Measurements from ENCODE around the gene NOG.

NOG gene

DNA sequence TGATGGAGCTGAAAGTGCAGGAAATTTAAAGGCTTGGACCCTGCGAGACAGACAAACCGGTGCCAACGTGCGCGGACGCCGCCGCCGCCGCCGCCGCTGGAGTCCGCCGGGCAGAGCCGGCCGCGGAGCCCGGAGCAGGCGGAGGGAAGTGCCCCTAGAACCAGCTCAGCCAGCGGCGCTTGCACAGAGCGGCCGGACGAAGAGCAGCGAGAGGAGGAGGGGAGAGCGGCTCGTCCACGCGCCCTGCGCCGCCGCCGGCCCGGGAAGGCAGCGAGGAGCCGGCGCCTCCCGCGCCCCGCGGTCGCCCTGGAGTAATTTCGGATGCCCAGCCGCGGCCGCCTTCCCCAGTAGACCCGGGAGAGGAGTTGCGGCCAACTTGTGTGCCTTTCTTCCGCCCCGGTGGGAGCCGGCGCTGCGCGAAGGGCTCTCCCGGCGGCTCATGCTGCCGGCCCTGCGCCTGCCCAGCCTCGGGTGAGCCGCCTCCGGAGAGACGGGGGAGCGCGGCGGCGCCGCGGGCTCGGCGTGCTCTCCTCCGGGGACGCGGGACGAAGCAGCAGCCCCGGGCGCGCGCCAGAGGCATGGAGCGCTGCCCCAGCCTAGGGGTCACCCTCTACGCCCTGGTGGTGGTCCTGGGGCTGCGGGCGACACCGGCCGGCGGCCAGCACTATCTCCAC, at the start of gene NOG:
Gene NOG (plus strand): TSS at position 54 of the 674 bp plus-strand sequence. CDS start 525 bp downstream, at position 579.
- peak; percentile 73 for DNase-seq

DNA sequence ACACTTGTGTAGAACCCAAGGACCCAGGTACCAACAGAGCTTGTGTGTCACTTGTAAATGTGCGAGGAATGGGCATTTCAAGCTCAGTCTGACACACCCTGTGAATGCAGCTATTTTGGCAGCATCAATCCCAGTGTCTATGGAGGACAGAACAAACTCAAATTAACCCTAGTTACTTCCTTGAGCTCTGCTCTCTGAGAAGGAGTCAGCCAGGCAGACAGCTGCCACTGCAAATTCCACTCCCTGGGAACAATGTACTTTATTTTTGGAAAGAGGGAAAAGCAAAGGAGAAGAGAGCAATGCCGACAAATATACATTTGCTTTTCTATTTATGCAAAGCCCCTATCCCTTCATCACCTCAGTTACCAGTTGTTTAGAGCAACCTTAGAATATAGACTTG, 48.4 kb upstream of the NOG start:
- no peak for DNase-seq

- no peak for DNase-seq
These were observed 47.6 kb upstream of the NOG start for GRCh38 chr17:56545930-56546329.

DNA sequence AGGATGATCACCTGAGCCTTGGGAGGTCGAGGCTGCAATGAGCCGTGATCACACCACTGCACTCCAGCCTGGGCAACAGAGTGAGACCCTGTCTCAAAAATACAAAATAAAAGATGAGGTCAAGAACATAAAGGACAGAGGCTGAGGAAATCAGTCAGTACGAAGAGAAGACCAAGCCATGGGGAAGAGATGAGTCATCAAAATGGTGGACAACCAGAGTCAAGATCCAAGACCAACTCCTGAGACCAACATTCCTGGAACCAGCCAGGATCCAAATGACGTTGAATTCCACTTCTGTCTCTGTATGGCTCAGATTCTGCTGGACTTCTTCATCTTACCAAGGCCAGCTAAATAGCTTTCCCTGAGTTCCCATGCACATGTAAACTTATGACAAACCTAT, 44.8 kb upstream of the NOG start:
- DNase-seq: no peak

DNA sequence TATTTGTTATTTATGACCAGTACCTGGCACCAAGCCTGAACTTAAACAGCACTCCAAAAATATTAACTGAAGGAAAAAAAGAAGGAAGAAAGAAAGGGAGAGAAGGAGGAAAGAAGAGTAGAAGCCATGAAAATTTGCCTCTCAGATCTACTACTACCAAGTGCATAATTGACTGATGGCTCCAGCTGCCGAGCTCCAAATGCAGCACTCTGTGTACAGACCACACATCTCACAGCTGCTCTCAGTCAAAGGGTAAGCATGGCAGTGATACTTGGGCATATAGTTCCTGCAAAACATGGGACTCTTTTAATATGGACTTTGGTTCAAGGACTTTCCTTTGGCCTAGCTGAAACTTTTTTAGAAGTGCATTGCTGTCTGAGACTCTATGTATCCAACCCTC, 44.0 kb upstream of the NOG start:
- DNase-seq: no peak

DNA sequence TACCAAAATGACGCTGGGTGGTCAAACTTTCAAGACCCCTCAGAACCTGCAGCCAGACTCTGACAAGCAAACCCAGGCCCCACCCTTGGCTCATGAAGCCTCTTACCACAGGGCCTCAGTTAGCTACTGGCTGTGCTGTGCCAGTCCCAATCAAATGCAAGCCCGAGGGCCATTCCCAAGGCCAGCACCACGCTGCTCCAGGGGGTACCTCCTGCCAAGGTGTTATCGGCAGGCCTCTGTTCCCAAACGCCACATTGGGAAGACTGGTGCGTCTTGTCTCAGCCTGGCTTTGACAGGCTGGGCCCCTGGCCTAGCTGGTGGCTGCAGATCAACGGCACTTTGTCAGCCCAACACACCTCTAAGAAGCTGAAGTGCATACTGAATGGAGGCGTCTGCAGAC, 35.8 kb upstream of the NOG start:
- no peak for DNase-seq

DNA sequence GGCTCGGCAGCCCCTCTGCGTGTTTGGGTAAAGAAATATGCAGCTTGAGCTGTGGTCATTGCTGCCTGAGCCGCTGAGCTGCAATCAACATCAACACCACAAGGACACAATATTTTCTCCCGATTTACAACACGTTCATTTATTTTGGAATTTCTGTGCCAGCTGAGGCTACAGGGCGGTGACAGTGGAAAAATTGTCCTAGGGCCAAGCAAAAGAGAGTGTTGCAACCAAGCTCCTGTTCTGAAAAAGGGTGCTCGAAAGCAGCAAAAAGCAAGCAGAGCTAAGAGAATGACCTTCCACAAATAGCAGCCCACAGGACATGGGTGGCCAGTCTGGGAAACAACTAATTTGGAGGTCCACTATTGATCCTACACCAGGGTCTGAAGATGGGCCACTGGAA, 35.4 kb upstream of the NOG start:
- no peak for DNase-seq

DNA sequence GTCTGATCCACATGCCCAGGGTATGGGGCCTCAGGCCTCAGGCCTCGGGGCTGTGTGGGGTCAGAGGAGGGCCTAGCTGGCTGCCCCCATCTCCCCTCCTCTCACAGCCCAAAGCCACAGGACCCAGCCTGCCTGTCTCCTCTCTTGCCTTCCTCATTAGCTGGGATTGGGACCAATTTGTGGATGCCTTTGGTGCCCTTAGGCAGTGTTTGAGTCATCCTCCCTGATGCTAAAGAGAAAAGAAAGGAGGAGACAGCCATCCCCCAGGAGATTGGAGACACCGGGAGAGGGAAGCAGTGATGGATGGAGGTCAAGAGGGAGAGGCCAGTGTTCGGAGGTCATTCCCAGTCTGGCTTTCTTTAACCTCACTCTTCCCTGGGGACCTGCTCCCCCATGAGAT, 23.3 kb upstream of the NOG start:
- no peak for DNase-seq

- no peak for DNase-seq
These were observed 22.0 kb upstream of the NOG start for GRCh38 chr17:56571456-56571855.

DNA sequence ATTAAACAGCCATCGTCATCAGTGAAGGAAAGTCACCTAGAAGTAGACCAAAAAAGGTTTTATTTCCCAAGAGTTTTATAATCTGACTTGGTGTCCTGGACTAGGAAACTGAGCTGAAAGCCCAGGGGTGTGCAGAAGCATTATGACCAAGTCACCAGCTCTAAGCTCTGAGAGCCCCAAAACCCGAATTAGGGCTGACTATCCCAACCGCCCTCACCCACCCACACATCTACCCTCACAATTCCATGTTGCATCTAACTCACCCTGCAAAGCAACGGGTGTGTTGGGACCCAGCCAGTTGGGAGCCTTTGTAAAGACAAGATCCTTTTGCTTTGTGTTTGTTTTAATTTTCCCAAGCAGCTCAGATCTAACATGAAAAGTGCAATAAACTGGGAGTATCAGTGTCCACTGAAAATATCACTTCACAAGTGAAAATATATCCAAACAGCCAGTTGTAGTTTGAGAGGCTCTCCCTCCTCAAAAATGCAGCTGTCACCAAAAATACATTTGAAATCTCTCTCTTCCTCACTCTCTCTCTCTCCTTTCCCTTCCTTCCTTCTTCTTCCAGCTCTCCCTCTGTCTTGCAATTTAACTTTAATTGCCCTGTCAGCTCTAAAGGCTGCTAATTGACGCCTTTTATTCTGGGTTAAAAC, 16.2 kb upstream of the NOG start:
- DNase-seq: no peak

- no peak for DNase-seq
These were observed 15.7 kb upstream of the NOG start for GRCh38 chr17:56577843-56578204.

DNA sequence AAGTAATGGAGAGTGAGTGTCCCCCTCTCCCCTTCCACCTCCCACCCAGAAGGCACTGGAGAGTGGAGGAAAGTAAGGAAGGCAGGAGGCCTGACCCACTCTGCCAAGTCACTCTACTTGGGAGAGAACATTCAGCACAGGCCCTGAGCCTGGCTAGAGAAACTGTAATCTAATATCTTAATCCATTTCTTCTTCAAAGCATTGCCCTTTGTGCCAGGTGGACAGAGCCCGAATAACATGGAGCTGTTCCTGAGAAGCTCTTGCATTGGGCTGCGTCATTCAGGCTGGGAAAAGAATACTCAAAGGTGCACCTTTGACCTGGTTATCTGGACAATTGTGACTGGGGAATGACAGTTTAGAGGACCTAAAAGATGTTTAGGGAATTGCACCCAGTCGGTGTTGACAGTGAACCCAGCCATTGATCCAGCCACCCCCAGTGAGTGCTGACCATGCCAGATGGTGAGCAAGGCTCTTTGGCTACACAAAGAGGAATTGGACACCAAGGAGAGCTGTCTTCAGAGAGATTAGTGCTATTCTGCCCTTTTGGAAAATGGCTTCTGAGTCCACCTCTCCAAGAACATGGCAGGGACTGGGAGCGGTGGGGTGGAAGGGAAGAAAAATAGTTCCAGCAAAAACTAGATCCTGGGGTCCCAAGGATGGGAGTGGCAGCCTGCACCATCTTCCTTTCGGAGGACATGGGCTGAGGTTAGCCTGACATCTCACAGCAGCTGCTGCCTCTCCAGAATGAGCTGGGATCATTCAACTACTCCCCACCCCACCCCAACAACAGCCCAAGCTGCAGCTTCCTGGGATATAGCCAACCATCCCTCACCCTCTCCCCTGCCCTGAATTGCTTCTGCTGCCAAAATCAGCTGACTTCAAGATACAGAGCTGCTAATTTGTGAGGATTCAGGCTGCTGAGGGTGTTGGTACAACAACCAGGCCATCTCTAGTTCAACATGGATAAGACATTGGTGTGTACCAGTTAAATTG, 11.6 kb upstream of the NOG start:
- DNase-seq: no peak

DNA sequence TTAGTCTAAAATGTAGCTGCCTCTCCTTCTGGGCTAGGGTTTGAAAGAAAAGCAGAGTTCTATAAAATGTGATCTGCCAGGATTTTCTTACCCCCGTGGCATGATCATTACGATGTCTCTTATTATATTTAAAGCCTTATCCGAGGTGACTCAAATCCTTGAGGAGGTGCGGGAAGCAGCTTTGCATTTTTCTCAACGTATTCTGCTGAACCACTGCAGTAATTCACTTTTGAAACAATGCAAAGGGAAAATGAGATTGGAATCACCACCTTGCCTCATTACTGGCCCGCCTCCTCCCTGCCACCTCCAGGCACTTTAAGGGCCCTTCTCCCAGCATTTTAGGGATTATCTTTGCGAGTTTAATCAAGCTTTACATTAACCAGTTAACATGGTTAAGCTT, 9.7 kb upstream of the NOG start:
- no peak for DNase-seq

- DNase-seq: no peak
These were observed 6.2 kb upstream of the NOG start for GRCh38 chr17:56587298-56587697.

DNA sequence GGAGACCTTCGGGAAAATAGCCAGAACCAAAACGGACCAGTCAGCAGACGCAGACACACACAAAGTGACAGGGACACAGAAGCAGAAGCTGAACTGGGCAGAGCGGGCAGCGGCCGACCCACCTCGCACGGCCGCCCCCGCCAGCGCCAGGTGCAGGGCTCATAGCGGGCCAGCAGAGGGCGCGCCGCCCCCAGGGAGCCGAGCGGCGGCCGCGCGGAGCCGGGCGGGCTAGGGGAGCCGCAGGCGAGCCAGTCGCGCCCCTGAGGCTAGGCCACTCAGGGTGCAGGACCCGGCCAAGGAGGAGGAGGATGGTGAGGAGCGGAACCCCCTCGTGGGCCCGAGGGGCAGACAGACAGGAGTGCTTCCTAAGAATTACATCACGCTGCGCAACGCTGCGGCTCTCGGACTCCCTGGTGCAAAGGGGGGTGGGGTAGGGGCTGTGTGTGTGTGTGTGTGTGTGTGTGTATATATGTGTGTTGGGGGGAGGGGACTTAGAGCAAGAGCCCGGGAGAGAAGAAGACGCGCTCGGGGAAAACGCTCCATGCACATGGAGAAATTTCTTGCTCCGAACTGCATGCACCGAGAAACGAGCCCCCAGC, 913 bp upstream of the NOG start:
- peak; percentile 42 for DNase-seq

- DNase-seq: peak; percentile 44
These were observed 333 bp upstream of the NOG start for GRCh38 chr17:56593086-56593645.

- DNase-seq: peak; percentile 30
These were observed 1.0 kb downstream of the NOG start for GRCh38 chr17:56594320-56595107.

- DNase-seq: no peak
These were observed 1.6 kb downstream of the NOG start for GRCh38 chr17:56595108-56595418.

DNA sequence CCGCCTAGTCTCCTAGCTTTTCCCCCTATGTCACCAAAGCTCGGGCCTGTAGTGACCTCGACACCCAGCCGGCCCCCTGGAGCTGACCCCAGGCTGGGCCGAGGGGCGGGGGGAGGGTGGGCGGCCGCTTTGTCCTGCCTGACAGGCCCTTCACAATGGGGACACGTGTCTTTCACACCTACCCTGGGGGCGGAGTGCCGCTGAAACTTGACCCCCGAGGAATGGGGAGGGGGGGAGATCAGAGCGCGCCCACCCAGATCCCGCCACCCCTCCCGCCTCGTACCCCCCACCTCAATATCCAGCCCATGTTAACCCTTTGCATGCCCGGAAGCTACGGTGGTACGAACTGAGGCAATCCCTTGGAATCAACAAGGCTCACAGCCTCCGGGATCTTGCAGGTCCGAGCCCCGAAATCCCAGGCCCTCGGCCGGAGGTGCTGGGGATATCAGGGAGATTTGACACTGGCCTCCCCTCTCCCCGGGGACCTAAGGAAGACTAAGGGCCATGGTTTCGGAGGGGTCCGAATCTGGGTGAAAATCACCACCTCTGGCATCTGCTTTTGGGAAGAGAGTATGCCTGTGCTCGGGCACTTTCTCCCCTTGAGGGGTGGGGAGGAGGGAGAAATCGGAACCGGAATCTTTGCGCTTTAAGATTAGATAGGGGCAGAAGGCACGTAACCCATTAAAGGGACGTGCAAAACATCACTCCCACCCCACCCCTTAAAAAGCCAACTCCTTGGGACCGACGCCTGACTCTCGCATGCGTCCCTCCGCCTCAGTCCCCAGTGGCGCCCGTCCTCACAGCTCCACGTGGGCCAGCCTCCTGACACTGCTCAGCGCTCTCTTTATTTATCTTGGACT, 2.6 kb downstream of the NOG start:
- DNase-seq: no peak

DNA sequence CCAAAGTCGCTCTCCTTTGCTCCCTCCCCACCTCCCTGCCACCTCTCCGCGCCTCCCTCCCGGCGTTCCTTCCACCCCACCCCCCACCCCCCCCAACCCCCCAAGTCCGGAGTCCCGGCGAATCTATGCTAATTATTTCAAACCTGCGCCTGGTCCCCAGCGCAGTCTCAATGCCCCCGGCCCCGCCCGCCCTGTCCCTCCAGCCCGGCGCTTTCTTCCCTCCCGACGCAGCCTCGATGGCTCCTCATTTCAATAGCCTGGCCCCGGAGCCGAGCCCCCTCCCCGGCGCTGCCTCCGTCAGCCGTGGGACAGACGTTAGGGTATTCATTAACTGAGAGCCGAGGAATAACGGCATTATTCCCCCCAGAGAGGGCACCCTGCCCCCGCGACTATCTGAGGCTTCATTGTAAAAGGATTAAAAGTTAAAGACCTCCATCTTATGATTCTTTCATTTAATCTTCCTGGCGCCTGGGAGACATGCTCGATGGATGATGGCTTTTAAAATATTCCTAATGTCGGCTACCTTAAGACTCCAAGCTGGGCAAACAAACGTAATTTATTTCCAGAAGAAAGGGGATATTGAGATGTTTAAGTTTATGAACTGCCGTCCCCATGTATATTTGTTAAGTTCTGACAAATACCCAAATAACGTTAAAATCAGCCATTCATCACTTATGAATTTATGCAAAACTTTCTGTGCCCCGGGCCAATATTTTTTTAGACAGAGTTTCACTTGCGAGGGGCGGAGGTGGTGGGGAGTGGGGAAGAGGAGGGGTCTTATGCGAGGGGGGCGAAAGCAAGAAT, 3.4 kb downstream of the NOG start:
- DNase-seq: no peak
